ENCODE measurements around the gene ACOT7.

GRCh38 chr1:6287431-6287886 is 106.1 kb downstream of the ACOT7 start:
- TF ChIP-seq EZH2phosphoT487 (IDR thresholded peaks at IDR 0.05; ENCODE audit: low read length): no peak
- no peak for TF ChIP-seq CTCF (IDR thresholded peaks at IDR 0.05; ENCODE audit: low read length)
